Neural crest cell (in vitro differentiated cells): ENCODE data around the gene OR52A1. TPM values are rescaled to one million over a fixed set of nuclear protein-coding genes. Genes with fewer than 3 reads are reported as not detected.
"Not testable (repeated sequence)": the region's sequence is repeated elsewhere in the genome, so short reads cannot be mapped to it uniquely, and the experiment has no call there.

Source experiments
- DNase-seq: peaks from one replicate; pipeline ENCODE4 v3.0.0; 2021; ENCODE audit warnings: low read depth, mixed read lengths, low spot score
- H3K27ac Mint-ChIP-seq: one replicate; pipeline ENCODE4 v1.8.0; 2021; ENCODE audit warnings: mild to moderate bottlenecking, mixed read lengths; ENCODE audit not compliant: unreplicated experiment
- H3K27me3 Mint-ChIP-seq: 2 replicates; pipeline ENCODE4 v1.8.0; 2021; ENCODE audit warnings: low read depth, mild to moderate bottlenecking, mixed read lengths
- H3K36me3 Mint-ChIP-seq: 2 replicates; pipeline ENCODE4 v1.8.0; 2021; ENCODE audit warnings: low read depth, mild to moderate bottlenecking, mixed read lengths
- H3K4me1 Mint-ChIP-seq: 2 replicates; pipeline ENCODE4 v1.8.0; 2021; ENCODE audit warnings: mixed read lengths
- H3K4me3 Mint-ChIP-seq: one replicate; pipeline ENCODE4 v1.8.0; 2021; ENCODE audit warnings: mild to moderate bottlenecking, mixed read lengths
- H3K9me3 Mint-ChIP-seq: 2 replicates; pipeline ENCODE4 v1.8.0; 2021; ENCODE audit warnings: mixed read lengths
- CTCF ChIP-seq: fragments of 200-600 bp; sonication (generic); conservative IDR thresholded peaks from 2 replicates; pipeline ENCODE4 v1.5.0; 2021; ENCODE audit warnings: antibody characterized with exemption, mild to moderate bottlenecking
- total RNA-seq: library from RNA; stranded (reverse); gene quantifications from 2 replicates; pipeline ENCODE4 v1.2.1, GENCODE V29; 2021

Gene OR52A1
- total RNA-seq, 1 donor from 2014 or later: not detected

- Mint-ChIP-seq H3K9me3 (no peaks in the 10 kb centered on the region), H3K27me3 (peaks cover 5% of the 10 kb centered on the region), H3K27ac (no peak overlapping the region), H3K4me3 (no peak overlapping the region), H3K4me1 (no peaks in the 10 kb centered on the region), H3K36me3 (no peaks in the 10 kb centered on the region)
- no peak for DNase-seq
- TF ChIP-seq CTCF: no peak
Observed at GRCh38 chr11:5151713-5152153, 2.8 kb downstream of the OR52A1 start.

GRCh38 chr11:5144206-5144605 lies 10.4 kb downstream of the OR52A1 start:
- H3K36me3 Mint-ChIP-seq, H3K4me1 Mint-ChIP-seq, H3K27me3 Mint-ChIP-seq, H3K4me3 Mint-ChIP-seq, H3K9me3 Mint-ChIP-seq, H3K27ac Mint-ChIP-seq, DNase-seq: not testable (repeated sequence)

- no peaks in the 10 kb centered on the region for H3K27me3 Mint-ChIP-seq
- no peak within 1 kb of the TSS for H3K27ac Mint-ChIP-seq
- DNase-seq: no peak
- no peak for TF ChIP-seq CTCF
- no peak within 1 kb of the TSS for H3K4me3 Mint-ChIP-seq
- no peaks in the 10 kb centered on the region for H3K36me3 Mint-ChIP-seq
- H3K4me1 Mint-ChIP-seq: no peaks in the 10 kb centered on the region
- no peaks in the 10 kb centered on the region for H3K9me3 Mint-ChIP-seq
Observed at GRCh38 chr11:5137996-5138395, 16.6 kb downstream of the OR52A1 start, which contains the start of gene OR52A5. Gene OR52A5 (minus strand): TSS chr11:5138356. CDS start chr11:5132642, 5,714 bp downstream.

GRCh38 chr11:5137014-5137413 lies 17.5 kb downstream of the OR52A1 start:
- Mint-ChIP-seq H3K36me3 (no peaks in the 10 kb centered on the region), H3K27me3 (no peaks in the 10 kb centered on the region), H3K4me3 (no peak overlapping the region), H3K9me3 (no peaks in the 10 kb centered on the region), H3K27ac (no peak overlapping the region), H3K4me1 (no peaks in the 10 kb centered on the region)
- no peak for TF ChIP-seq CTCF
- DNase-seq: no peak

GRCh38 chr11:5136261-5136660 lies 18.3 kb downstream of the OR52A1 start:
- no peak overlapping the region for H3K4me3 Mint-ChIP-seq
- H3K9me3 Mint-ChIP-seq: no peaks in the 10 kb centered on the region
- no peaks in the 10 kb centered on the region for H3K27me3 Mint-ChIP-seq
- H3K4me1 Mint-ChIP-seq: no peaks in the 10 kb centered on the region
- no peaks in the 10 kb centered on the region for H3K36me3 Mint-ChIP-seq
- no peak for TF ChIP-seq CTCF
- H3K27ac Mint-ChIP-seq: no peak overlapping the region
- no peak for DNase-seq

- H3K27me3 Mint-ChIP-seq: no peaks in the 10 kb centered on the region
- H3K9me3 Mint-ChIP-seq: no peaks in the 10 kb centered on the region
- no peaks in the 10 kb centered on the region for H3K36me3 Mint-ChIP-seq
- no peak overlapping the region for H3K4me3 Mint-ChIP-seq
- no peaks in the 10 kb centered on the region for H3K4me1 Mint-ChIP-seq
- DNase-seq: no peak
- H3K27ac Mint-ChIP-seq: no peak overlapping the region
- TF ChIP-seq CTCF: no peak
Observed at GRCh38 chr11:5131584-5132335, 22.8 kb downstream of the OR52A1 start.
